Choroid plexus epithelial cell (primary cell): ENCODE results near the gene LTBP1.

Experiments
- DNase-seq: peaks from one replicate; pipeline ENCODE4 v3.0.0-alpha.2; 2010; ENCODE audit warnings: low read depth
- H3K4me3 ChIP-seq: 2 replicates; pipeline ENCODE4 v1.5.1; 2011; ENCODE audit warnings: low read depth, mild to moderate bottlenecking, control low read depth, low read length, moderate library complexity
- CTCF ChIP-seq: conservative IDR thresholded peaks from 2 replicates; pipeline ENCODE4 v1.5.1; 2011; ENCODE audit warnings: low read depth, mild to moderate bottlenecking, control low read depth, inconsistent platforms, low read length, moderate library complexity

The LTBP1 gene

GRCh38 chr2:33425586-33426031 lies 478.9 kb downstream of the LTBP1 start:
- peak; percentile 66 for DNase-seq
- no peak overlapping the region for H3K4me3 ChIP-seq
- no peak for TF ChIP-seq CTCF

GRCh38 chr2:33426666-33427231 lies 480.0 kb downstream of the LTBP1 start:
- peak; percentile 96 for DNase-seq
- no peak overlapping the region for H3K4me3 ChIP-seq
- no peak for TF ChIP-seq CTCF

- no peak for DNase-seq
- TF ChIP-seq CTCF, result no peak
- H3K4me3 ChIP-seq, result no peak overlapping the region
Measured at GRCh38 chr2:33430077-33430476, 483.3 kb downstream of the LTBP1 start.

- DNase-seq, result no peak
- no peak overlapping the region for H3K4me3 ChIP-seq
Measured at GRCh38 chr2:33430856-33431255, 484.1 kb downstream of the LTBP1 start.

GRCh38 chr2:33432871-33433270 lies 486.1 kb downstream of the LTBP1 start:
- no peak for DNase-seq
- TF ChIP-seq CTCF, result no peak
- no peak overlapping the region for H3K4me3 ChIP-seq

More at GRCh38 chr2:33430856-33431255, 484.1 kb downstream of the LTBP1 start:
- TF ChIP-seq CTCF, result no peak

- no peak for TF ChIP-seq CTCF
- no peak overlapping the region for H3K4me3 ChIP-seq
- DNase-seq, result no peak
Measured at GRCh38 chr2:33433279-33434235, 486.8 kb downstream of the LTBP1 start.

- TF ChIP-seq CTCF, result no peak
- H3K4me3 ChIP-seq, result no peak overlapping the region
- DNase-seq, result no peak
Measured at GRCh38 chr2:33435518-33435917, 488.8 kb downstream of the LTBP1 start.
